Smooth muscle cell (in vitro differentiated cells): ENCODE data around the gene ARL13A. TPM values are rescaled to one million over a fixed set of nuclear protein-coding genes. Genes with fewer than 3 reads are reported as not detected.

ENCODE experiments used
- DNase-seq: peaks from one replicate; lab custom pipeline; 2025; ENCODE audit not compliant: unreplicated experiment; lab: John Stamatoyannopoulos, UW
- H2AFZ ChIP-seq: fragments of 200-600 bp; sonication (generic); 2 replicates; pipeline ENCODE4 v1.6.0; 2016; ENCODE audit warnings: antibody characterized with exemption, low read depth, mild to moderate bottlenecking
- H3F3A ChIP-seq: fragments of 200-600 bp; sonication (generic); 2 replicates; pipeline ENCODE4 v1.6.0; 2017; ENCODE audit warnings: antibody characterized with exemption, low read depth
- H3K27ac ChIP-seq: fragments of 200-600 bp; sonication (generic); 2 replicates; pipeline ENCODE4 v1.5.1; 2016; ENCODE audit warnings: low read depth, mild to moderate bottlenecking
- H3K27me3 ChIP-seq: fragments of 200-600 bp; sonication (generic); 2 replicates; pipeline ENCODE4 v1.6.1; 2016; ENCODE audit warnings: low read depth, mild to moderate bottlenecking
- H3K36me3 ChIP-seq: fragments of 200-600 bp; sonication (generic); 2 replicates; pipeline ENCODE4 v1.5.1; 2016; ENCODE audit warnings: low read depth
- H3K4me1 ChIP-seq: fragments of 200-600 bp; sonication (generic); 2 replicates; pipeline ENCODE4 v1.5.1; 2016; ENCODE audit warnings: low read depth
- H3K4me2 ChIP-seq: fragments of 200-600 bp; sonication (generic); 2 replicates; pipeline ENCODE4 v1.6.0; 2016; ENCODE audit warnings: mild to moderate bottlenecking
- H3K4me3 ChIP-seq: fragments of 200-600 bp; sonication (generic); 2 replicates; pipeline ENCODE4 v1.5.1; 2016; ENCODE audit warnings: mild to moderate bottlenecking
- H3K79me2 ChIP-seq: fragments of 200-600 bp; sonication (generic); 2 replicates; pipeline ENCODE4 v1.6.0; 2016; ENCODE audit warnings: low read depth, mild to moderate bottlenecking
- H3K9ac ChIP-seq: fragments of 200-600 bp; sonication (generic); 2 replicates; pipeline ENCODE4 v1.6.0; 2016; ENCODE audit warnings: low read depth
- H3K9me3 ChIP-seq: fragments of 200-600 bp; sonication (generic); replicated peaks from 2 replicates; pipeline ENCODE4 v1.5.1; 2016; ENCODE audit warnings: low read depth
- H4K20me1 ChIP-seq: fragments of 200-600 bp; sonication (generic); 2 replicates; pipeline ENCODE4 v1.6.0; 2016; ENCODE audit warnings: low read depth
- WGBS: methylation state at CpG from one replicate; pipeline ENCODE4 v1.1.7; 2016; ENCODE audit warnings: low lambda C conversion rate; 5-methylcytosine and 5-hydroxymethylcytosine counted together
- polyA plus RNA-seq: library from polyadenylated mRNA; unstranded; fragments of >200 nt; fragmentation: Nextera tagmentation; extraction: Ambion mirVana; gene quantifications from 2 replicates; pipeline ENCODE4 v1.2.1, GENCODE V29; 2016
- total RNA-seq: library from RNA; depleted of rRNA; stranded (reverse); fragments of >200 nt; gene quantifications from 2 replicates; pipeline ENCODE4 v1.2.3, GENCODE V29; 2014
- TF ChIP-seq, protein P1 (sequence below): fragments of 200-600 bp; sonication (generic); IDR thresholded peaks from 2 replicates; pipeline ENCODE4 v1.5.1; 2017; ENCODE audit warnings: borderline replicate concordance, mild to moderate bottlenecking, antibody characterized with exemption; ENCODE audit not compliant: insufficient read depth, poor library complexity, severe bottlenecking

ARL13A gene
- total RNA-seq = not detected in 2 replicates
- not detected in 2 replicates for polyA plus RNA-seq

DNA sequence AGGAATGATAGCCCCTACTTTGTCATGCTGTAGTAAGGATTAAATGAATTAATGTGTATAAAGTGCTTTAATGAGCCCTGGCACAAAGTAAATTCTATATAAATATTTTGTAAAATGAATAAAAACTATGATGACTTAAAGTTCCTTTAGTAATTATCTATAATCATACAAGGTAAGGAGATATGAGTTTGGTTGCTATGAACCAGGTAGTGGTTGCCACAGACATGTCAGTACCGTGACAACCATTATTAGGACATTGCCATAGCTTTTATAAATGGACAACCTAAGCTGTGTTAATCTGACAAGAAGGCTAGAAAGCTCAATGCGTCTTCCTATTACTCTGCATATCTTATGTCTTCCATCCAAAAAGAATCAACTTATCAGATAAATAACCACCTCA is at the start of gene ARL13A:
Gene ARL13A (plus strand): TSS at position 301 of the 400 bp plus-strand sequence. CDS start 3,982 bp downstream, outside the sequence.
- WGBS = 73% methylated on average over 2 of the region's 2 CpGs
- Histone ChIP-seq H3F3A (no peaks in the 10 kb centered on the region), H3K4me3 (no peak within 1 kb of the TSS), H3K36me3 (no peaks in the 10 kb centered on the region), H3K9me3 (no peaks in the 10 kb centered on the region), H3K27ac (no peak within 1 kb of the TSS), H3K79me2 (no peaks in the 10 kb centered on the region), H3K9ac (no peak within 1 kb of the TSS), H3K4me2 (no peak within 1 kb of the TSS), H4K20me1 (no peaks in the 10 kb centered on the region), H3K27me3 (no peaks in the 10 kb centered on the region), H3K4me1 (no peaks in the 10 kb centered on the region), H2AFZ (no peak within 1 kb of the TSS)
- DNase-seq = no peak
- TF ChIP-seq, protein P1, sequence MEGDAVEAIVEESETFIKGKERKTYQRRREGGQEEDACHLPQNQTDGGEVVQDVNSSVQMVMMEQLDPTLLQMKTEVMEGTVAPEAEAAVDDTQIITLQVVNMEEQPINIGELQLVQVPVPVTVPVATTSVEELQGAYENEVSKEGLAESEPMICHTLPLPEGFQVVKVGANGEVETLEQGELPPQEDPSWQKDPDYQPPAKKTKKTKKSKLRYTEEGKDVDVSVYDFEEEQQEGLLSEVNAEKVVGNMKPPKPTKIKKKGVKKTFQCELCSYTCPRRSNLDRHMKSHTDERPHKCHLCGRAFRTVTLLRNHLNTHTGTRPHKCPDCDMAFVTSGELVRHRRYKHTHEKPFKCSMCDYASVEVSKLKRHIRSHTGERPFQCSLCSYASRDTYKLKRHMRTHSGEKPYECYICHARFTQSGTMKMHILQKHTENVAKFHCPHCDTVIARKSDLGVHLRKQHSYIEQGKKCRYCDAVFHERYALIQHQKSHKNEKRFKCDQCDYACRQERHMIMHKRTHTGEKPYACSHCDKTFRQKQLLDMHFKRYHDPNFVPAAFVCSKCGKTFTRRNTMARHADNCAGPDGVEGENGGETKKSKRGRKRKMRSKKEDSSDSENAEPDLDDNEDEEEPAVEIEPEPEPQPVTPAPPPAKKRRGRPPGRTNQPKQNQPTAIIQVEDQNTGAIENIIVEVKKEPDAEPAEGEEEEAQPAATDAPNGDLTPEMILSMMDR = no peak

DNA sequence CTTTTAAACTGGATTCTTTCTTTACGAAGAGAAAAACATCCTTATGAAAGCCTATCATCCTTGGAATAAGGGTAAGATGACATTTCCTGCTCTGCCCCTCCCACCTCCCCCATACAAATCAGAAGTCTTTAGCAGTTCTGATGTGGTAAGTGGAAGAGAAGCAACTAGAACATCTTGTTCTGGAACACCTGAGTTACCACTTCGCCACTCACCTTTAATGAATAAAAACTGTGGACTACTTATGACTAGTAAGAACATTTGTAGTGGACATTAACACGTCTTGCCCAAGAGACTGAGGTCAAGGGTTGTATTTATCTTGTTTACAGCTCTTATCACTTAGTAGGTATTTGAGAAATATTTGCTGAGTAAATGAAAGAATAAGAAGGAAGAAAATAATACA is 45.1 kb upstream of the ARL13A start:
- Histone ChIP-seq H3F3A (no peaks in the 10 kb centered on the region), H3K9ac (no peak overlapping the region), H3K27me3 (peaks cover 5% of the 10 kb centered on the region), H3K9me3 (no peaks in the 10 kb centered on the region), H3K27ac (no peak overlapping the region), H3K4me2 (no peak overlapping the region), H3K79me2 (no peaks in the 10 kb centered on the region), H4K20me1 (no peaks in the 10 kb centered on the region), H2AFZ (no peak overlapping the region), H3K4me1 (no peaks in the 10 kb centered on the region), H3K36me3 (no peaks in the 10 kb centered on the region), H3K4me3 (no peak overlapping the region)
- WGBS = 69% methylated on average over 3 of the region's 3 CpGs
- DNase-seq = no peak
- TF ChIP-seq, protein P1 = no peak

DNA sequence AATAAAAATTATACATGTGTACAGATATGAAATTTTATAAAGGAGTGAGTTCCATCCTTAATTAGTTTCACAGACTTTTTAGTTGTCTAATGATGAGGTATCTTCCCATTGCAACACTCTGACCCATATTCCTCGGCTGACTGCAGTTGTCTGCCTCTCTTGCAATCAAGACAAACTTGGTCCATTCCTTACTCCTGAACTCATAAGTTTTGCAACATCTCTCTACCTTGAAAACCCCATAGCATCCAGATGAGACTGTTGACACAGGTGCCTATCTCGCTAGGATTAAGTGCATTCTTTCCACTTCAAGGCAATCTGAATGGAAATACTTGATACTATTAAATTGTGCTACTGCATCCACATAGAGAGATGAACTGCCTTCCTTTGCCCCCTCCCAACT is 43.1 kb upstream of the ARL13A start:
- Histone ChIP-seq H3F3A (no peaks in the 10 kb centered on the region), H3K9me3 (no peaks in the 10 kb centered on the region)
- WGBS = 67% methylated on average over 2 of the region's 2 CpGs

More for the DNA sequence above, 43.1 kb upstream of the ARL13A start:
- Histone ChIP-seq H3K79me2 (no peaks in the 10 kb centered on the region), H4K20me1 (no peaks in the 10 kb centered on the region), H3K27me3 (peaks cover 5% of the 10 kb centered on the region), H2AFZ (no peak overlapping the region), H3K27ac (no peak overlapping the region), H3K4me1 (no peaks in the 10 kb centered on the region), H3K4me3 (no peak overlapping the region), H3K36me3 (no peaks in the 10 kb centered on the region), H3K4me2 (no peak overlapping the region), H3K9ac (no peak overlapping the region)
- DNase-seq = no peak
- TF ChIP-seq, protein P1 = no peak
